ENCODE data around the gene CRB2. TPM values are rescaled to one million over a fixed set of nuclear protein-coding genes. Genes with fewer than 3 reads are reported as not detected.

Gene CRB2
- total RNA-seq, 1 donor from 2014 or later, result 6.8 TPM

GRCh38 chr9:123382653-123383511 is 26.9 kb downstream of the CRB2 start:
- no peak for DNase-seq
- H3K36me3 Mint-ChIP-seq (ENCODE audit: unreplicated experiment), result no peaks in the 10 kb centered on the region
- H3K27me3 Mint-ChIP-seq (ENCODE audit: unreplicated experiment), result peaks cover 3% of the 10 kb centered on the region
- TF ChIP-seq, protein P1, sequence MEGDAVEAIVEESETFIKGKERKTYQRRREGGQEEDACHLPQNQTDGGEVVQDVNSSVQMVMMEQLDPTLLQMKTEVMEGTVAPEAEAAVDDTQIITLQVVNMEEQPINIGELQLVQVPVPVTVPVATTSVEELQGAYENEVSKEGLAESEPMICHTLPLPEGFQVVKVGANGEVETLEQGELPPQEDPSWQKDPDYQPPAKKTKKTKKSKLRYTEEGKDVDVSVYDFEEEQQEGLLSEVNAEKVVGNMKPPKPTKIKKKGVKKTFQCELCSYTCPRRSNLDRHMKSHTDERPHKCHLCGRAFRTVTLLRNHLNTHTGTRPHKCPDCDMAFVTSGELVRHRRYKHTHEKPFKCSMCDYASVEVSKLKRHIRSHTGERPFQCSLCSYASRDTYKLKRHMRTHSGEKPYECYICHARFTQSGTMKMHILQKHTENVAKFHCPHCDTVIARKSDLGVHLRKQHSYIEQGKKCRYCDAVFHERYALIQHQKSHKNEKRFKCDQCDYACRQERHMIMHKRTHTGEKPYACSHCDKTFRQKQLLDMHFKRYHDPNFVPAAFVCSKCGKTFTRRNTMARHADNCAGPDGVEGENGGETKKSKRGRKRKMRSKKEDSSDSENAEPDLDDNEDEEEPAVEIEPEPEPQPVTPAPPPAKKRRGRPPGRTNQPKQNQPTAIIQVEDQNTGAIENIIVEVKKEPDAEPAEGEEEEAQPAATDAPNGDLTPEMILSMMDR (IDR thresholded peaks at IDR 0.05; ENCODE audit: partially characterized antibody, unreplicated experiment), result no peak
- H3K4me3 Mint-ChIP-seq (ENCODE audit: unreplicated experiment), result no peak overlapping the region
- H3K27ac Mint-ChIP-seq (ENCODE audit: unreplicated experiment), result no peak overlapping the region
- H3K9me3 Mint-ChIP-seq (ENCODE audit: unreplicated experiment), result peaks cover 3% of the 10 kb centered on the region
- no peaks in the 10 kb centered on the region for H3K4me1 Mint-ChIP-seq (ENCODE audit: low read depth, unreplicated experiment)

- no peaks in the 10 kb centered on the region for H3K36me3 Mint-ChIP-seq (ENCODE audit: unreplicated experiment)
- peak overlapping the region; percentile 28 for H3K27ac Mint-ChIP-seq (ENCODE audit: unreplicated experiment)
These were observed 27.6 kb downstream of the CRB2 start for GRCh38 chr9:123383512-123384170.

DNA sequence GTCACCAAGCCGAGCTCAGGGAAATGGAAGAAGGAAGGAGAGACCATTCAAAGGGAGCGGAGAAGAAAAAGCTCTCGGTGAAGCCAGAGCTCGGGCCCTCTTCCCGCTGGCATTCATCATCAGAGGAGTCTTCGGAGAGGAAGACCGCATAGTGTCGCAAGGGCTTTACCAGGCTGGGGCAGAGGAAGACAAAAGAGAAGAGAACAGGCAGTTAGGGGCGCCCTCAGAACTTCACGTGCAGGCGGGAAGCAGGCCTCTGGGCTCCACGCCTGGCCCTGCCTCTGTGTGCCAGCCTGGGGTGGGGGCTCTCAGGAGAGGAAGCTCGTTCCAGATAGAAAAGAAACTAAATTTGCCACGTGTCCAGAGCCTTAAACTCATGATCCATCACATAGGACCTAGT is 31.7 kb downstream of the CRB2 start:
- H3K27me3 Mint-ChIP-seq (ENCODE audit: unreplicated experiment), result peaks cover 9% of the 10 kb centered on the region
- no peak for DNase-seq
- H3K4me3 Mint-ChIP-seq (ENCODE audit: unreplicated experiment), result no peak overlapping the region
- TF ChIP-seq, protein P1 (IDR thresholded peaks at IDR 0.05; ENCODE audit: partially characterized antibody, unreplicated experiment), result no peak
- no peaks in the 10 kb centered on the region for H3K36me3 Mint-ChIP-seq (ENCODE audit: unreplicated experiment)
- no peaks in the 10 kb centered on the region for H3K4me1 Mint-ChIP-seq (ENCODE audit: low read depth, unreplicated experiment)
- H3K9me3 Mint-ChIP-seq (ENCODE audit: unreplicated experiment), result peaks cover 4% of the 10 kb centered on the region
- no peak overlapping the region for H3K27ac Mint-ChIP-seq (ENCODE audit: unreplicated experiment)

More at GRCh38 chr9:123383512-123384170, 27.6 kb downstream of the CRB2 start:
- no peak for DNase-seq
- peaks cover 3% of the 10 kb centered on the region for H3K27me3 Mint-ChIP-seq (ENCODE audit: unreplicated experiment)
- no peak overlapping the region for H3K4me3 Mint-ChIP-seq (ENCODE audit: unreplicated experiment)
- no peaks in the 10 kb centered on the region for H3K4me1 Mint-ChIP-seq (ENCODE audit: low read depth, unreplicated experiment)
- H3K9me3 Mint-ChIP-seq (ENCODE audit: unreplicated experiment), result peaks cover 4% of the 10 kb centered on the region
- TF ChIP-seq, protein P1 (IDR thresholded peaks at IDR 0.05; ENCODE audit: partially characterized antibody, unreplicated experiment), result no peak

DNA sequence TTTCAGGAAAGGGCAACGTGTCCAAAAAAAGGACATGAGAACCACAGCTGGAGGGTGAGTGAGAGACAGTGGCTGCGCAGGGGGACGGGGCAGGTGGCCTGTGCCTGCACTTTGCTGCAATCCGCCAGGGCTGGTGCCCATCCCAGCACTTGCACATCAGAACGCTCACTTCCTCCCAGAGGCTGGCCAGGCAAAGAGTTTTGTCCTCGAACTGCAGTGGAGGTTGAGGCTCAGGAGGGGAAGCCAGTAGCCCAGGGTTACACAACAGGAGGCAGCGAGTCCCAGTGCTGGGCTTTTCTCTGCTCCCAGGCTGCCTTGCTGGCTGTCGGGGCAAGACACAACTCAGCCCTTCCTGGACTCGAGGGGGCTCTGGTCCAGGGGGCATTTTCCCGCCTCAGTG is 33.1 kb downstream of the CRB2 start:
- peaks cover 3% of the 10 kb centered on the region for H3K4me1 Mint-ChIP-seq (ENCODE audit: low read depth, unreplicated experiment)
- H3K27ac Mint-ChIP-seq (ENCODE audit: unreplicated experiment), result no peak overlapping the region
- H3K27me3 Mint-ChIP-seq (ENCODE audit: unreplicated experiment), result peaks cover 13% of the 10 kb centered on the region
- TF ChIP-seq, protein P1 (IDR thresholded peaks at IDR 0.05; ENCODE audit: partially characterized antibody, unreplicated experiment), result no peak
- no peaks in the 10 kb centered on the region for H3K36me3 Mint-ChIP-seq (ENCODE audit: unreplicated experiment)
- peaks cover 8% of the 10 kb centered on the region for H3K9me3 Mint-ChIP-seq (ENCODE audit: unreplicated experiment)
- H3K4me3 Mint-ChIP-seq (ENCODE audit: unreplicated experiment), result no peak overlapping the region
- no peak for DNase-seq

DNA sequence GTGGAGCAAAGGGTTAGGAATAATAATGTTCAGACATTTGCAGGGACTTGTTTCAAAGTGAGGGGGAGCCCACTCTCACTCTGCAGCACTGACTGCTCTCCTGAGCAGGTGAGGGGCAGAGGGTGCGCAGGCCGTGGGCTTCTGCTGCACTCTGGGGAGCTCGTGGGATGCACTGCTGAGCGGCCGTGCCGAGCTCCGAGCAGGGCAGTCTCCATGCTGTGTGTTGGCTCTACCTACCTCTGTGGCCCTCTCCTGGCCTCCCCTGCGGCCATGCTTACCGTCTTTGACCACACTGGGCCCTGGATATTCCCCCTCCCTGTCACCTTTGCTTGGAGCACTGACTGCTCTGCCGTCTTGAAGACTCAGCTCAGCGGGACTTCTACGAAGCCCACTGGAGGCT is 33.7 kb downstream of the CRB2 start:
- H3K9me3 Mint-ChIP-seq (ENCODE audit: unreplicated experiment), result peaks cover 8% of the 10 kb centered on the region
- no peak for DNase-seq
- no peak overlapping the region for H3K4me3 Mint-ChIP-seq (ENCODE audit: unreplicated experiment)
- no peak overlapping the region for H3K27ac Mint-ChIP-seq (ENCODE audit: unreplicated experiment)
- peaks cover 13% of the 10 kb centered on the region for H3K27me3 Mint-ChIP-seq (ENCODE audit: unreplicated experiment)
- TF ChIP-seq, protein P1 (IDR thresholded peaks at IDR 0.05; ENCODE audit: partially characterized antibody, unreplicated experiment), result no peak
- no peaks in the 10 kb centered on the region for H3K36me3 Mint-ChIP-seq (ENCODE audit: unreplicated experiment)
- H3K4me1 Mint-ChIP-seq (ENCODE audit: low read depth, unreplicated experiment), result peaks cover 7% of the 10 kb centered on the region
